Stimulated activated naive CD8-positive, alpha-beta T cell treated with anti-CD3 and anti-CD28 coated beads, Interleukin-15, amount 100 ng/mL, for 72 hours (primary cell): Measurements from ENCODE around the gene OPN4.

Experiments
- ATAC-seq: fragments of 150-1000 bp; cut with Tn5 transposase; 2 replicates; pipeline ENCODE4 v1.10.0; 2021; ENCODE audit warnings: mild to moderate bottlenecking, moderate library complexity
- DNase-seq, 2 donors: peaks; one replicate each; pipeline ENCODE4 v3.0.0; 2021 to 2022
- H3K27ac Mint-ChIP-seq, 2 donors: one replicate each; pipeline ENCODE4 v1.8.0; 2022; ENCODE audit warnings: mild to moderate bottlenecking in 2 of 2, mixed read lengths in 2 of 2, moderate library complexity in 2 of 2
- H3K27me3 Mint-ChIP-seq: one replicate; pipeline ENCODE4 v1.8.0; 2022; ENCODE audit warnings: mixed read lengths
- H3K4me1 Mint-ChIP-seq: one replicate; pipeline ENCODE4 v1.8.0; 2022; ENCODE audit warnings: mild to moderate bottlenecking, mixed read lengths
- H3K4me3 Mint-ChIP-seq, 2 donors: one replicate each; pipeline ENCODE4 v1.8.0; 2022; ENCODE audit warnings: mild to moderate bottlenecking in 2 of 2, mixed read lengths in 2 of 2, moderate library complexity in 1 of 2
- H3K9me3 Mint-ChIP-seq, 2 donors: one replicate each; pipeline ENCODE4 v1.8.0; 2022; ENCODE audit warnings: mixed read lengths in 2 of 2

Gene OPN4

DNA sequence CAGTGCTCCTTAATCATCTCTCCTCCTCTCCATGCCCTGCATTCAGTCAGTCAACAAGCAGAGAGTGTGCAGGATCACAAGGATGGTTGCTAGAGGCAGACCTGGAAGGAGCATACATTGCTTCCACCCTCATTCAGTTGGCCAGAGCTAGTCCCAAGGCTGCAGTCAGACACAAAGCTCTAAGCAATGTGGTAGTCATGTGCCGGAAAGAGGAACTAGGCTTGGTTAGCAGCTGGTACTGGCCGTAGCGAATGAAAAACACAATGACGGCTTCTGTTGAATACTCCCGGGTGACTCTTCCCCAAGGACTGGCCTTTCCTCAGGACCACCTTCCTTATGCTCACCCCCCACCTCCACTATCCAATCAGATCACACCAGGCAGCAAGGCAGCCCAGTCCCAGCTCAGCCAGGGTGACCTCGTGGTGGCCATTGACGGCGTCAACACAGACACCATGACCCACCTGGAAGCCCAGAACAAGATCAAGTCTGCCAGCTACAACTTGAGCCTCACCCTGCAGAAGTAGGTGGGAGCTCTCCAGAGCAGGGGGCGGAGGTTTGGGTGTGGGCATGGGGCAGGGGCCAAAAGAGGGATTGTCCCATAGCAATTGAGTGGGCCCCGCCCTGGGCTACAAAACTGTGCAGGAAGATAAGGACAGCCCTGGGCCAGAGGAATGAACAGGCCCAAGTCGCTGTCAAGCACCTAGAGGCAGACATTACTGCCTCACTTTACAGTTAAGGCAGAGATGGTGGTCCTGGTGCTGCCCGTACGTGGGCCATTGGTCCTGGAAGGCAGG, 24.8 kb downstream of the OPN4 start:
- Mint-ChIP-seq H3K4me1 (no peaks in the 10 kb centered on the region), H3K27ac (no peak overlapping the region), H3K27me3 (no peaks in the 10 kb centered on the region), H3K4me3 (no peak overlapping the region), H3K9me3 (no peaks in the 10 kb centered on the region)
- no peak for ATAC-seq
- DNase-seq = no peak

DNA sequence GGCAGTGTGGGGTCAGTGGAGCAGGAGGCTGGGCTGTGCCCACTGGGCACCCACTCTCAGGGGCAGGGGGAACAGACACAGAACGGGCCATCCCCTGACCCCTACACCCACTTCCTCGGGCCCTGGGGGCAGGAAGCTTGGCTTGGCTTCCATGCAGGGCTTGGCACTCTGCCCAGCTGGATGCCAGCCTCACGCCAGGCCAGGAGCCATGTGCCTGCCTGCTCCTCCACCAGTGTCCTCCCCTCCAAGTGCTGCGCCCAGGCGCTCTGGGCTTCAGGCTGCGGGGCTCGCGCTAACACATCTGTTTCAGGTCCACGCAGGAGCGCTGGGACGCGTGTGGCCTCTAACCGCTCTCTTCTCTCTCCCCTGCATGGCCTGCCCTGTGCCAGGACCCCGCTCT, 26.7 kb downstream of the OPN4 start:
- no peak overlapping the region for H3K27ac Mint-ChIP-seq
- H3K4me1 Mint-ChIP-seq = no peaks in the 10 kb centered on the region
- DNase-seq (no peak), ATAC-seq (no peak)
- H3K4me3 Mint-ChIP-seq = no peak overlapping the region
- peaks cover 8% of the 10 kb centered on the region for H3K27me3 Mint-ChIP-seq
- no peaks in the 10 kb centered on the region for H3K9me3 Mint-ChIP-seq

DNA sequence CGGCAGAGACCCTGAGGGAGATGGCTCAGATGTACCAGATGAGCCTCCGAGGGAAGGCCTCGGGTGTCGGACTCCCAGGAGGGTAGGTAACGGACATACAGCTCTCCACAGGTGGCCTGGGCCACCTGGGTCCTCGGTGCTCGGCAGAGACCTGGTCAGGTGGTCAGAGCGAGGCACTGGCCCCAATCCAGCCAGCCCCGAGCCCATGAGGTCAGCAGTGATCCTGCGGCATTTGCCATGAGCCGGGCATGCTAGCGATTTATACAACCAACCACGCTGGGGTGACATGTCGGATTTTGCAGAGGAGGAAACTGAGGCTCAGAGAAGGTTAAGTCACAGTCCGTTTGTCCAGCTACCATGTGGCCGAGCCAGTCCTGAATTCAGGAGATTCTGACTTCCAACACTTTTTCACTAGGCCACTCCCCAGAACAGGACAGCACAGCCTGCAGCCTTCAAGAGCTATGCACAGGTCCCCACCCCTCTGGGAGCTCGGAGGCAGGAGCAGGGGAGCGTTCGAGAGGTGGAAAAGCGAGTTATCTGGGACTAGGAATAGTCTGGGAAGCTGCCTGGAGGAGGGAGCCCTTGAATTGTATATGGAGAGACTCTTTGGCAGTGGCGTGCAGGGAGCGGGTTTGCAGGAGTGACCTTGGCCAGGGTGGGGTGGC, 27.5 kb downstream of the OPN4 start:
- no peak overlapping the region for H3K4me3 Mint-ChIP-seq
- H3K27ac Mint-ChIP-seq = no peak overlapping the region

DNA sequence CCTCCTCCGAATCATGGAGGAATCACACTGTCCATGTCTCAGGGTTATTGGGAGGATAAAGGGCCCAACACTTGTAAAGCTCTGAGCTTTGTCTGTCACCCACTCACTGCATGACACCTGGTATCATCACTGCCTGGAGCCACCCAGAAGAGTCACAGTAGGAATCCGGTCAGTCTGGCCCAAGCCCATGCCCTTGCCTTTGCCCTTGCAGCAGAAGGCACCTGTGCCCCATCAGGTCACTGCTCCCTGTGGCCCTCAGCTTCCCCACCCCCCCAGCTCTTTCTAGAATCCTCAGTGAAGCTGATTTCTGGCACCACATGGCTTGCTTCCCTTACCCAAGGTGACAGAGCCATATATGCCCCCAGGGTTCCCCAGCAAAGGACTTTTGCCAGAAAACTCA, 28.3 kb downstream of the OPN4 start:
- peaks cover 8% of the 10 kb centered on the region for H3K27me3 Mint-ChIP-seq
- ATAC-seq (no peak), DNase-seq (no peak)
- no peak overlapping the region for H3K4me3 Mint-ChIP-seq
- H3K27ac Mint-ChIP-seq = no peak overlapping the region
- no peaks in the 10 kb centered on the region for H3K4me1 Mint-ChIP-seq
- H3K9me3 Mint-ChIP-seq = no peaks in the 10 kb centered on the region

More for the DNA sequence above, 27.5 kb downstream of the OPN4 start:
- Mint-ChIP-seq H3K4me1 (no peaks in the 10 kb centered on the region), H3K27me3 (peaks cover 8% of the 10 kb centered on the region), H3K9me3 (no peaks in the 10 kb centered on the region)
- DNase-seq = no peak
- no peak for ATAC-seq

DNA sequence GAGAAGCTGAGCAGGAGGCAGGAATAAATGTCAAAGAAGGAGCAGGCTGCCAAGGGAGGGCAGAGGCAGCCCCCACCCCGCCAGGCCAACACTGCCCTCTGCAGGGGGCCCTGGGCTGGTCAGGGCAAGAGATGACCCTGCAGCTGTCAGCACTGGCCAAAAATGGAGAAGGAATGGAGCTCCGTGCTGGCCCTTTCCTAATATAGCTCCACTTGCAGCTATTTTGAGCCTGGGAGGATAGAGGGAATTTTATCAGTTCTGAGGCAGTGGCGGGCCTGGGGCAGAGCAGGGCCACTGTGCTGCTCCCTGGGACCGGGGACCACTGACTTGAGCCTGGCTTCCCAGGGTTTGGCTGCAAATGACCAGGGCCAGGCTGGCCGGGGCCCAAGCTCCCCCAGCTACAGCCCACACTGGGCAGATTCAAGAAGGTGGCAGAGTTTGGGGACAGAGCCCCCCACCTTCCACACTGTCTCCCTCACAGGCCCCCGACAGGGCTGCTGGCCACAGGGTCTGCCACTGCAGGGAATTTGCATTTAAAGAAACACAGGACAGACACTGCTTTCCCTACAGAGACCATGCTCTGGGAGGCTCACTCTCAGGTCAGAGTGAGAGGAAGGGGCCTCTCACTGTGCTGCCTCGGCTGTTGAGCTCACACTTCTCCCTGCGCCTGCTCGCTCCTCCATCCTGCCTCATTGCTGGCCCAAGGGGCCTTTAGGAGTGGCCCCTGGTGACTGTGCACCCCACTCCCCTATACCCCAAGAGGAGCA, 30.2 kb downstream of the OPN4 start:
- ATAC-seq (no peak), DNase-seq (no peak)
- Mint-ChIP-seq H3K4me1 (peaks cover 12% of the 10 kb centered on the region), H3K4me3 (no peak overlapping the region), H3K9me3 (no peaks in the 10 kb centered on the region), H3K27me3 (peaks cover 8% of the 10 kb centered on the region), H3K27ac (no peak overlapping the region)

DNA sequence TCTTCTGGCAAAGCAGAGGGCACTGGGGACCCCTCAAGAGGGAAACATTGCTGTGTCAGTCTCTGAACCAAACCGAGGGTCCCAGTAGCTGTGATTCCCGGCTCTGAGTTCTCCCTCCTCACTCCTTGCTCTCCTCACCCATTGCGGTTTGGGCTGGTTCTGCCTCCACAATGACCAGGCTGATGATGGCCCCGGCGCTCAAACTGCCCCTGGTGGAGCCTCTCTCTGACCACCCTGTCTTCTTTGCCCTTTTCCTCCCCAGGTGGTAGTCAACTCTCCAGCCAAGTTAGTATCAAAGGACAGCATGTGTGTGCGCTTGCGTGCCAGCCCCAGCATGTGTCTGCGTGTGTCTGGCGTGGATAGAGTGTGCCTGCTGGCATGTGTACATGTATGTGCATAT, 31.1 kb downstream of the OPN4 start:
- no peak for DNase-seq
- ATAC-seq = no peak
- H3K4me3 Mint-ChIP-seq = no peak overlapping the region
- H3K9me3 Mint-ChIP-seq = no peaks in the 10 kb centered on the region
- H3K27ac Mint-ChIP-seq = no peak overlapping the region
- H3K4me1 Mint-ChIP-seq = peaks cover 12% of the 10 kb centered on the region
- H3K27me3 Mint-ChIP-seq = peaks cover 8% of the 10 kb centered on the region

DNA sequence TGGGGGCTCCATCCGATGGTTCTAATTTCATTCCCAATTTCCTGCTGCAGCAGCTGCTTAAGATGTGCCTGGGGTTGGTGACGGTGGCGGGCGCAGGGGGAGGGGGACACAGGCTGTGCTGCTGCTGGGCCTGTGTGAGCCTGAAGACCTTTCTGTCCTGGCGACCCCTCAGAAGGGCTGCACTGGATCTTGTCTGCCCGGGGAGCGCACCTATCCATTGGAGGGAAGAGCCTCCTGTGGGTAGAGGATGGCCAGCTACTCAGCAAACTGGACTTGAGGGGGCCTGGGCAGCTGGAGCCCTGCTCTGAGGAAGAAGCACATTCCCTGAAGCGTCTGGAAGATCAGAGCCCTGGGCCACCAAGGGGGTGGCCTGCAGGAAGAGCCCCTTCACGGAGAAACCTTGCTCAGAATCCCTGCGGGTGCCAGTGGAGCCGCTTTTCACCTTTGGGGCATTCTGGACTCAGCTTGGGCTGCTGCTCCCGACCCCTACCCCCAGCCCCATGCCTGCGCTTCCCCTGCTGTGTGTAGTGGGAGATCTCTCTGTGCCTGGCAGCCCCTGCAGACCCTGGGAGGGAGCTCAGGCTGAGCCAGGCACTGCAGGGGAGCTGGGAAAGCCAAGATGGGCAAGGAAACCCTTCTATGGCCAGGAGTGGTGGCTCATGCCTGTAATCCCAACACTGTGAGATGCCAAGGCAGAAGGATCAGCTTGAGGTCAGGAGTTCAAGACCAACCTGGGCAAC, 31.7 kb downstream of the OPN4 start:
- Mint-ChIP-seq H3K4me3 (no peak overlapping the region), H3K9me3 (no peaks in the 10 kb centered on the region), H3K4me1 (peaks cover 12% of the 10 kb centered on the region), H3K27me3 (peaks cover 8% of the 10 kb centered on the region), H3K27ac (no peak overlapping the region)
- ATAC-seq (no peak), DNase-seq (no peak)

DNA sequence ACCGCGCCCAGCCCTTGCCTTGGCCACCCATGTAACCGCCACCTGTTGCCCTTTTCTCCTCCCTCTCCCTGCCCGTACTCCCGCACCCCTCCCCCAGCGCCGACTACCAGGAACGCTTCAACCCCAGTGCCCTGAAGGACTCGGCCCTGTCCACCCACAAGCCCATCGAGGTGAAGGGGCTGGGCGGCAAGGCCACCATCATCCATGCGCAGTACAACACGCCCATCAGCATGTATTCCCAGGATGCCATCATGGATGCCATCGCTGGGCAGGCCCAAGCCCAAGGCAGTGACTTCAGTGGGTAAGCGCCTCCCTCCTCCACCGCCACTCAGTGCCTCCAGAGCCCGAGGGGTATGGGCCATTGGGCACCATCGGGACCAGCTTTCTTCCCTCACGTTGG, 32.6 kb downstream of the OPN4 start:
- DNase-seq (no peak), ATAC-seq (no peak)
- Mint-ChIP-seq H3K9me3 (no peaks in the 10 kb centered on the region), H3K27ac (no peak overlapping the region), H3K27me3 (peaks cover 8% of the 10 kb centered on the region), H3K4me3 (no peak overlapping the region), H3K4me1 (peaks cover 12% of the 10 kb centered on the region)

DNA sequence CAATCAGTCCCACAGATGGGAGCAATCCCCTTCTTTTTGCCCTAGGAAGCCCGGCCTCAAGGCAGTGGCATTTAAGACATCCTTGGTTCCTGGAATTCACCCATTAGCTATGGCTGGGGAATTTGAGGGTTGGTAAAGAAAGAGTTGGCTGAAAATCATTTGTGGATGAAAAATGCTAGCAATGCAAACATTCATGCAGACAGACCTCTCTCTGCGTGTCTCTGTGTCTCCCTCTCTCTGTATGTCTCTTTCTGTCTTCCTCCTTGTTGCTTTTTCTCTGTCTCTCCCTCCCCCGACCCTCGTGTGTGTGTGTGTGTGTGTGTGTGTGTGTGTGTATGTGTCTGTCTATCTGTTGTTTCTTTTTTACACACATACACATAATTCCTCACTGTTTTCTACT, 33.4 kb downstream of the OPN4 start:
- H3K4me1 Mint-ChIP-seq = peaks cover 12% of the 10 kb centered on the region
- no peak for ATAC-seq
- no peak for DNase-seq
- H3K27ac Mint-ChIP-seq = no peak overlapping the region
- no peaks in the 10 kb centered on the region for H3K9me3 Mint-ChIP-seq
- peaks cover 8% of the 10 kb centered on the region for H3K27me3 Mint-ChIP-seq
- no peak overlapping the region for H3K4me3 Mint-ChIP-seq

DNA sequence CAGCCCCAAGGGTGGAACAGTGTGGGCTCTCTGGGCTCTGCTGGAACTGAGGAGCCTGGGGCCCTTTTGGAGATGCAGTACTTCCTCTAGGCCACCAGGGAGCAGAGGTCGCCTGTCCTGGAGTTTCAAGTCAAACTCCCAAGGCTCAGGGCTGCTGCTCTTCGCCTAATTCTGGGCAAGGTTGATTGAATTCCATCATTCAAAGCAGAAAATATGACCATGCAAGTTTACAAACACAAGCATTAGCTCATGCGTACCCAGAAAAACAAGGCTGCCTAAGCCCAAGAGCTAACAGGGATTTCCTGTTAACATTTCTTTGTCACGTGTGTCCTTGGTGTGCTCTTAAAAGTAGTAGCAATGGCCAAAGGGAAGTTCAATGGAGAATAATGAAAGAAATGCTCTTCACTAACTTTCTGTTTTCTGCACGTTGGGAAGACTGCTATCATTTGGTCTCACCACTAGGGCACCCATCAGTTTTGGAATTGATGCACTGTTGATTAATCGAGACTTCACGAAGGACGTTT, 34.1 kb downstream of the OPN4 start:
- Mint-ChIP-seq H3K27ac (no peak overlapping the region), H3K4me3 (no peak overlapping the region), H3K27me3 (peaks cover 8% of the 10 kb centered on the region), H3K4me1 (peaks cover 12% of the 10 kb centered on the region), H3K9me3 (no peaks in the 10 kb centered on the region)
- ATAC-seq (peak; percentile 72), DNase-seq (peak; percentile 45 to 58)

DNA sequence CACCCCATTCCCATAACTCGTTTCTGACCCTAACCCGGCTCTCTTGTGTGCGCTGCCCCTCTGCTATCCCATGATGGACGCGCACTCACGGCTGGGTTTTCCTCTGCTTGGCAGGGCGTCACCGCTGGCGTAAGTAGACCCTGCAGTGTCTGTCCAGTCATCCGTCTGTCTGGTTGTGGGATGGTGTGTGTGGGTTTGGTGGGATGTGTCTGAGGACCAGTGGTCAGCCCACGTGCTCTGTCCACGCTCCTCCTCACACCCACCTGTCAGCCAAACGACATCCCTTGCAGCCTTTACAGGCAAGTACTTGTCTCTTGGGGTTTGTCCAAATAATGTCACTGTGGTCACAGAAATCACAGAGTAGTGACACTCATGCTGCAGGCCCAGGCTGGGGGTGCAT, 34.8 kb downstream of the OPN4 start:
- no peak overlapping the region for H3K27ac Mint-ChIP-seq
- no peaks in the 10 kb centered on the region for H3K9me3 Mint-ChIP-seq
- H3K27me3 Mint-ChIP-seq = peaks cover 8% of the 10 kb centered on the region
- H3K4me3 Mint-ChIP-seq = no peak overlapping the region
- no peak for DNase-seq
- ATAC-seq = no peak
- peaks cover 12% of the 10 kb centered on the region for H3K4me1 Mint-ChIP-seq

DNA sequence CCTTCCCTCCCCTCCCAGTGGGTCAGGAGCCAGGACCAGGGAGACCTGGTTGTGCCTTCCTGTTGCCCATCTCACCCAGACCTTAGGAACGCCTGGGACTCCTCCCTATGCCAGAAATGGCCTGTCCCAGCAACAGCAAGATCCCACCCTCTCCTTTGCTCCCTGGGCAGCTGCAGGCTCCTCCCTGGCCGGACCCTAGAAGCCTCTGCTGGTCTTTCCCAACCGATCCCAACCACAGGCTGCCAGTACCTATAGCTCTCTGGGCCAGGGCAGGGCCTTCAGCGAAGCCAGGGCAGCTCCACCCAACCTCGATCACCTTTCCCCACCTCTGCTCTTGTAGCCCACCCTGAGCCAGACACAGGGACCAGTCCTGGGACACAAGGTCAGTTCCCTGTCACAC, 35.9 kb downstream of the OPN4 start:
- peaks cover 12% of the 10 kb centered on the region for H3K4me1 Mint-ChIP-seq
- ATAC-seq (no peak), DNase-seq (no peak)
- H3K9me3 Mint-ChIP-seq = no peaks in the 10 kb centered on the region
- peak overlapping the region in 1 of 2 donors; percentile 30 for H3K27ac Mint-ChIP-seq
- no peak overlapping the region for H3K4me3 Mint-ChIP-seq
- H3K27me3 Mint-ChIP-seq = peaks cover 7% of the 10 kb centered on the region

DNA sequence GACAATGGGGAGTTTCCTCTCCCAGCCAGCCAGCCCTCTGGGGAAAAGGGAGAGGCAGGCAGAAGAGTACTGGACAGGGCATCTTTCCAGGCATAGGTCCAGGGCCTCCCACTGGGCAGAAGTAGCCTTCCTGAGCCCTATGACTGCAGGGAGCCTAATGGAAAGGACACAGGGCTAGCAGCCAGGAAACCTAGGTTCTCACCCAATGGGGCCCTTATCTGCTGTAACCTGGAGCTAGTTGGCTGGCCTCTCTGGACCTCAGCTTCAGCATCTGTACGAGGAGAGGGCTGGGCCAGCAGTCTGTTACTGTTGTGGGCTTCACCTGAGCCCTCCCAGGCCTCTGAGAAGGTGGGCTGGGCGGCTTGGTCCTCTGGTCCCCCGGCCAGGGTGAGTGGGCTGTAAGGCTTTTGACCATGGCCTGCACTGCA, 36.3 kb downstream of the OPN4 start:
- H3K4me1 Mint-ChIP-seq = peaks cover 12% of the 10 kb centered on the region
- ATAC-seq (no peak), DNase-seq (no peak)
- H3K9me3 Mint-ChIP-seq = no peaks in the 10 kb centered on the region
- peak overlapping the region in 1 of 2 donors; percentile 30 for H3K27ac Mint-ChIP-seq
- peaks cover 3% of the 10 kb centered on the region for H3K27me3 Mint-ChIP-seq
- no peak overlapping the region for H3K4me3 Mint-ChIP-seq

DNA sequence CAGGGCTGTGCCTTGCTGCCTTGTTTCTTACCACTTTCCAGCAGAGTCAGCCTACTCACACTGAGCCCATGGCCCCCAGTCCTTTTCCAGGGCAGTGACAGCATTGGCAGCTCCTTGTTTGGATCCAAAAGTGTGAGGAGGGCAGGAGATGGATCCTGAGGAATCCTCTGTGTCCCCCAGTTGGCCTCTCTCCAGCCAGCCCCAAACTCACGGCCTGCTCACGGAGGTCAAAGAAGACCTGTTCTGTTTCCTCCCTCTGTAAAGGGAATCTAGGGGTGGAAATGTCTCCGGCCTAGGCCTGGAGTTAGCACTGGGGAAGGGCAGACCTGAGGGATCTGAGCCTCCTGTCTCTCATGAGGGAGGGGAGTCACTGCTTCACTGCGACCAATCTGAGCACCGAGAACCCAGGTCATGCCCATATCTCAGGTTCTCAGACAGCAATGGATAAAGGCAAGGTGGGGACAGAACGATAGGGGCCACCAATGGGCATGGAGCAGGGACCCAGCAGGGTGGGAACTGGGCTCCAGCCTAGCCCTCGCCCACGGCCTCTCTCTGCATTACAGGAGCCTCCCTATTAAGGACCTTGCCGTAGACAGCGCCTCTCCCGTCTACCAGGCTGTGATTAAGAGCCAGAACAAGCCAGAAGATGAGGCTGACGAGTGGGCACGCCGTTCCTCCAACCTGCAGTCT, 37.1 kb downstream of the OPN4 start:
- ATAC-seq (no peak), DNase-seq (no peak)
- Mint-ChIP-seq H3K4me3 (no peak overlapping the region), H3K4me1 (peaks cover 12% of the 10 kb centered on the region), H3K27me3 (peaks cover 6% of the 10 kb centered on the region), H3K27ac (no peak overlapping the region), H3K9me3 (no peaks in the 10 kb centered on the region)

DNA sequence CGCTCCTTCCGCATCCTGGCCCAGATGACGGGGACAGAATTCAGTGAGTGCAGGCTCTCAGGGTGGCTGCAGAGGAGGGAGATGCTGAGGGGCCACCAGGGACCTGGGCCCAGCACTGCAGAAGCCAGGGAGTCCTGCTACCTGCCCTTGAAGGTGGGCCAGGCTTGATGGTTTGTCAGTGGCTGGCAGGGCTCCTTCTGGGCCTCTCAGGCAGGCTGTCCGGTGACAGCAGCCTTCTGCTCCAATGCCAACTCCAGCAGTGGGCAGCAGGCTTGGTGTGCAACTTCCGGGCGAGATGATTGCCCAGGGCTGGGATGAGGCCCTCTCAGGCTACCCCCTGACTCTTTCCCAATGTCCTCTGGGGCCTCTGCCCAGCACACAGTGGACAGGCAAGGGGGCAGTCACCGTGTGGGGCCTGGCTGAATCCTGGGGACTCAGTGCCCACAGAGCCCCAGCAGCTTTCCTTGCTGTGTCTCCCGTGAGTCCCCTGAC, 37.7 kb downstream of the OPN4 start:
- Mint-ChIP-seq H3K27ac (no peak overlapping the region), H3K4me1 (peaks cover 12% of the 10 kb centered on the region), H3K27me3 (peaks cover 8% of the 10 kb centered on the region), H3K4me3 (no peak overlapping the region), H3K9me3 (no peaks in the 10 kb centered on the region)
- ATAC-seq (no peak), DNase-seq (no peak)
